HepG2 (cell line): ENCODE measurements around the gene AHCY. TPM values are rescaled to one million over a fixed set of nuclear protein-coding genes. Genes with fewer than 3 reads are reported as not detected.
A peak's percentile ranks its signal among the peaks of the same experiment; 100 is the strongest.

Source experiments
- ARID2 ChIP-seq: sonication (generic); formaldehyde crosslinking; IDR thresholded peaks from 2 replicates; pipeline ENCODE4 v1.8.1; 2022; ENCODE audit warnings: mild to moderate bottlenecking, missing genetic modification reagents, borderline replicate concordance
- CSRNP2 ChIP-seq: sonication (generic); formaldehyde crosslinking; conservative IDR thresholded peaks from 2 replicates; pipeline ENCODE4 v1.8.0; 2022; ENCODE audit warnings: low read depth, missing genetic modification reagents
- HINFP ChIP-seq: sonication (generic); formaldehyde crosslinking; IDR thresholded peaks from 2 replicates; pipeline ENCODE4 v1.4.0; 2020; ENCODE audit warnings: low read depth, mild to moderate bottlenecking, missing genetic modification reagents
- HNF4G ChIP-seq, 2 experiments: sonication (generic) in 1 of 2; formaldehyde crosslinking in 1 of 2; IDR thresholded peaks; 2 replicates each; pipeline versions ENCODE4 v1.4.0 to v1.6.1; 2011 to 2020; ENCODE audit warnings: borderline replicate concordance in 2 of 2, low read depth in 2 of 2, mild to moderate bottlenecking in 2 of 2, low read length in 1 of 2, missing genetic modification reagents in 1 of 2, moderate library complexity in 1 of 2
- KDM2A ChIP-seq: sonication (generic); formaldehyde crosslinking; IDR thresholded peaks from 2 replicates; pipeline ENCODE4 v1.4.0; 2020; ENCODE audit warnings: low read depth, missing genetic modification reagents, borderline replicate concordance
- KLF9 ChIP-seq: IDR thresholded peaks from 2 replicates; pipeline ENCODE4 v1.6.1; 2016; ENCODE audit warnings: low read depth
- MAF1 ChIP-seq: sonication (generic); formaldehyde crosslinking; IDR thresholded peaks from 2 replicates; pipeline ENCODE4 v1.5.0; 2020; ENCODE audit warnings: missing genetic modification reagents, borderline replicate concordance
- MAZ ChIP-seq, 2 experiments: sonication (generic) in 1 of 2; formaldehyde crosslinking in 1 of 2; IDR thresholded peaks; 2 replicates each; pipeline versions ENCODE4 v1.5.0 to v1.6.1; 2012 to 2020; ENCODE audit warnings: low read depth in 2 of 2, mild to moderate bottlenecking in 2 of 2, borderline replicate concordance in 1 of 2, improper control_type of control experiment in 1 of 2, low read length in 1 of 2, missing genetic modification reagents in 1 of 2, moderate library complexity in 1 of 2
- POLR2AphosphoS5 ChIP-seq: IDR thresholded peaks from 2 replicates; pipeline ENCODE4 v1.6.1; 2012; ENCODE audit warnings: low read depth, low read length
- XBP1 ChIP-seq: sonication (generic); formaldehyde crosslinking; IDR thresholded peaks from 2 replicates; pipeline ENCODE4 v1.5.0; 2020; ENCODE audit warnings: missing genetic modification reagents
- ZC3H13 ChIP-seq: sonication (generic); formaldehyde crosslinking; IDR thresholded peaks from 2 replicates; pipeline ENCODE4 v1.8.1; 2023; ENCODE audit warnings: mild to moderate bottlenecking, missing genetic modification reagents, moderate library complexity
- ZNF264 ChIP-seq: sonication (generic); formaldehyde crosslinking; IDR thresholded peaks from 2 replicates; pipeline ENCODE4 v1.4.0; 2020; ENCODE audit warnings: missing genetic modification reagents
- ZNF296 ChIP-seq: sonication (generic); formaldehyde crosslinking; conservative IDR thresholded peaks from 2 replicates; pipeline ENCODE4 v1.5.0; 2020; ENCODE audit warnings: mild to moderate bottlenecking, missing genetic modification reagents
- ZNF501 ChIP-seq: sonication (generic); formaldehyde crosslinking; IDR thresholded peaks from 2 replicates; pipeline ENCODE4 v1.5.1; 2020; ENCODE audit warnings: mild to moderate bottlenecking, moderate library complexity, missing genetic modification reagents
- ZNF558 ChIP-seq: sonication (generic); formaldehyde crosslinking; IDR thresholded peaks from 2 replicates; pipeline ENCODE4 v1.9.0; 2022; ENCODE audit warnings: mild to moderate bottlenecking, missing genetic modification reagents, borderline replicate concordance
- ZNF619 ChIP-seq: sonication (generic); formaldehyde crosslinking; IDR thresholded peaks from 2 replicates; pipeline ENCODE4 v1.4.0; 2020; ENCODE audit warnings: mild to moderate bottlenecking, missing genetic modification reagents
- ZNF660 ChIP-seq: sonication (generic); formaldehyde crosslinking; IDR thresholded peaks from 2 replicates; pipeline ENCODE4 v1.5.1; 2020; ENCODE audit warnings: mild to moderate bottlenecking, low read depth, missing genetic modification reagents, borderline replicate concordance
- ZNF687 ChIP-seq: sonication (generic); formaldehyde crosslinking; IDR thresholded peaks from 2 replicates; pipeline ENCODE4 v1.5.1; 2020; ENCODE audit warnings: mild to moderate bottlenecking, missing genetic modification reagents, moderate library complexity
- ZNF766 ChIP-seq: sonication (generic); formaldehyde crosslinking; IDR thresholded peaks from 2 replicates; pipeline ENCODE4 v1.5.0; 2020; ENCODE audit warnings: missing genetic modification reagents, borderline replicate concordance
- polyA plus RNA-seq, 8 experiments: library from polyadenylated mRNA; depleted of rRNA in 3 of 8; stranded (reverse) in 7 of 8; unstranded in 1 of 8; fragments of >200 nt; fragmentation: Illumina TruSeq in 4 of 8; extraction: Trizol in 4 of 8; gene quantifications; 2 replicates each; pipeline versions ENCODE4 v1.2.1 to v1.2.3, GENCODE V29; 2011 to 2016; ENCODE audit warnings: low read depth in 4 of 8, missing spikeins in 1 of 8, mixed read lengths in 1 of 8; ENCODE audit not compliant: insufficient read depth in 1 of 8
- total RNA-seq, 5 experiments: library from RNA; depleted of rRNA; stranded (reverse); fragments of >200 nt; fragmentation: Illumina TruSeq; extraction: Trizol; gene quantifications; 2 replicates each; pipeline ENCODE4 v1.2.3, GENCODE V29; 2016; ENCODE audit warnings: low read depth in 1 of 5

The AHCY gene
- total and polyA plus RNA-seq, 2 of the 13 experiments (the other 11 are each of a cell fraction or from before 2014, with no cell fraction given): 407 to 419 TPM

- TF ChIP-seq KLF9 (CRISPR knock-in tag): 0 out of 2 replicates have a peak, but pooled peaks have one; percentile 38
- no peak for TF ChIP-seq HINFP (CRISPR knock-in tag)
- no peak for TF ChIP-seq MAF1
- TF ChIP-seq POLR2AphosphoS5: no peak
- no peak for TF ChIP-seq ZC3H13 (CRISPR knock-in tag)
- TF ChIP-seq ZNF660 (CRISPR knock-in tag): no peak
- peak; percentile 59; the same call in 1 of the 2 replicates for TF ChIP-seq ZNF296 (CRISPR knock-in tag)
- TF ChIP-seq ZNF558 (CRISPR knock-in tag): no peak
- TF ChIP-seq ZNF766 (CRISPR knock-in tag): no peak
- no peak for TF ChIP-seq XBP1 (CRISPR knock-in tag)
- no peak for TF ChIP-seq ZNF264
- TF ChIP-seq CSRNP2 (CRISPR knock-in tag): no peak
- TF ChIP-seq ARID2 (CRISPR knock-in tag): no peak; the same call in 1 of the 2 replicates
- TF ChIP-seq ZNF501 (CRISPR knock-in tag): no peak
- no peak for TF ChIP-seq KDM2A (CRISPR knock-in tag)
- TF ChIP-seq ZNF687 (CRISPR knock-in tag): peak; percentile 68
- TF ChIP-seq HNF4G (IDR thresholded peaks at IDR 0.05; ENCODE audit: borderline replicate concordance, low read depth, low read length): peak; percentile 53; the same call in 1 of the 2 replicates
- no peak for TF ChIP-seq HNF4G (CRISPR knock-in tag; IDR thresholded peaks at IDR 0.05; ENCODE audit: borderline replicate concordance, low read depth)
- no peak for TF ChIP-seq MAZ (IDR thresholded peaks at IDR 0.05; ENCODE audit: borderline replicate concordance, low read depth, low read length)
- TF ChIP-seq MAZ (CRISPR knock-in tag; IDR thresholded peaks at IDR 0.05; ENCODE audit: low read depth): no peak
- no peak for TF ChIP-seq ZNF619 (CRISPR knock-in tag)
These were observed 31.7 kb upstream of the AHCY start (continued) for GRCh38 chr20:34334654-34335407.
